Activated T-helper 17 cell treated with anti-CD3 and anti-CD28 coated beads, Interleukin-2, amount 50 U/mL, for 72 hours (primary cell): ENCODE results near the gene IGHMBP2. TPM values are rescaled to one million over a fixed set of nuclear protein-coding genes. Genes with fewer than 3 reads are reported as not detected.

Source experiments
- ATAC-seq: fragments of 150-1000 bp; cut with Tn5 transposase; replicated peaks from 2 replicates; pipeline ENCODE4 v1.10.0; 2021; ENCODE audit warnings: mild to moderate bottlenecking, moderate library complexity
- H3K27ac Mint-ChIP-seq: one replicate; pipeline ENCODE4 v1.8.0; 2022; ENCODE audit warnings: mixed read lengths
- H3K27me3 Mint-ChIP-seq: one replicate; pipeline ENCODE4 v1.8.0; 2022; ENCODE audit warnings: mixed read lengths
- H3K36me3 Mint-ChIP-seq: one replicate; pipeline ENCODE4 v1.8.0; 2022; ENCODE audit warnings: low read depth, mild to moderate bottlenecking, mixed read lengths
- H3K4me1 Mint-ChIP-seq: one replicate; pipeline ENCODE4 v1.8.0; 2022; ENCODE audit warnings: mixed read lengths
- H3K4me3 Mint-ChIP-seq: one replicate; pipeline ENCODE4 v1.8.0; 2022; ENCODE audit warnings: mild to moderate bottlenecking, mixed read lengths
- H3K9me3 Mint-ChIP-seq: one replicate; pipeline ENCODE4 v1.8.0; 2022; ENCODE audit warnings: mixed read lengths
- total RNA-seq, 2 donors: library from RNA; stranded (reverse); gene quantifications; one replicate each; pipeline ENCODE4 v1.2.3, GENCODE V29; 2022

IGHMBP2 gene
- total RNA-seq, 2 donors from 2014 or later: 27.2 to 38.3 TPM

DNA sequence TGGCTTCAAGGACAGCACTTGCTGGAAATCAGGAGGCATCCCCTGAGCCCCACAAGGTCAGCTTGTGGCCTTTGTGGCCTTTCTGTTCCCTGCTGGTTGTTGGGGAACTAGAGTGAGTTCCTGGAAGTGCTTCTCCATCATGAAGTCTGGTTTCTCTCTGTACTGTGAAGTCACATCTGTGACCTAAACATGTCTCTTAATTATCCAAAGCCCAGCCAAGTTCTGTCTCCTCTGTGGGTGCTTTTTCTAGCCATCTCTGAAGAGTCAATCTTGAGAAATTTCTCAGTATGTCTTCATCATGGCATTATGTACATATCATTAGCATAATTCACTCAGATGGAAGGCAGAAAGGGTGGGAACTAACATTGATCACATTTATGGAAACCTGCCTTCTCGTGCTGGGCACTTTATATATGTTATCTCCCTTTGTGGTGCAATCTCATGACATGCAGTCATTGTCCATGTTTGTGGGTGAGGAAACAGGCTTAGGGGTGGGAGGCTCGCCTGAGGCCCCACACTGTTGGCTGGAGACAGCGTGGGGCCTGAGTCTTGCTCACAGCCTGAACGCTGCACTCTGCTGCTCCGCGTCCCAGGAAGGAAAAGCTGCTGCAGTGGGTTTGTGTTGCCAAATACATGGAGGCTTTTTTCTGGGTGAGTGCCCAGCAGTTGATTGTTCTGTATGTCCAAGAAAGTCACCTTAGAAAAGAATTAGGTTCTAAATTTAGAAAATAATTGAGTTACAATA is 24.6 kb downstream of the IGHMBP2 start:
- no peak for ATAC-seq
- Mint-ChIP-seq H3K27ac (no peak overlapping the region), H3K4me1 (peaks cover 6% of the 10 kb centered on the region), H3K36me3 (peaks cover 75% of the 10 kb centered on the region), H3K9me3 (peaks cover 9% of the 10 kb centered on the region), H3K4me3 (no peak overlapping the region), H3K27me3 (no peaks in the 10 kb centered on the region)

DNA sequence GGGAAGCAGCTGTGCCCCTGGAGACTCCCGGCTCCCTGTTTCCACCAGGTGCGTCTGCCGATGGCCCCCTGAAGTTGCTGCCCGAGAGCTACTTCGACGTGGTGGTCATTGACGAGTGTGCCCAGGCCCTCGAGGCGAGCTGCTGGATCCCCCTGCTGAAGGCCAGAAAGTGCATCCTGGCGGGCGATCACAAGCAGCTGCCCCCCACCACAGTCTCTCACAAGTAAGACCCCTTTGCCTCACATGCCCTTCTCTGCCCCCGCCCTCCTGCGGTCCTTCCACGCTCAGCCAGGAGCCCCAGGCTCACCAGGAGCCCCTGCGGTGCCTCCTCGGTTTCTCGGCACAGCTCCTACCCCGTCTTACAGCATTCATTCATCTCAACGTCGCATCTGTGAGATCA is 25.4 kb downstream of the IGHMBP2 start:
- no peak overlapping the region for H3K4me3 Mint-ChIP-seq
- H3K27me3 Mint-ChIP-seq: no peaks in the 10 kb centered on the region
- H3K36me3 Mint-ChIP-seq: peaks cover 67% of the 10 kb centered on the region
- peaks cover 9% of the 10 kb centered on the region for H3K9me3 Mint-ChIP-seq
- H3K4me1 Mint-ChIP-seq: peaks cover 6% of the 10 kb centered on the region
- no peak for ATAC-seq
- H3K27ac Mint-ChIP-seq: no peak overlapping the region

DNA sequence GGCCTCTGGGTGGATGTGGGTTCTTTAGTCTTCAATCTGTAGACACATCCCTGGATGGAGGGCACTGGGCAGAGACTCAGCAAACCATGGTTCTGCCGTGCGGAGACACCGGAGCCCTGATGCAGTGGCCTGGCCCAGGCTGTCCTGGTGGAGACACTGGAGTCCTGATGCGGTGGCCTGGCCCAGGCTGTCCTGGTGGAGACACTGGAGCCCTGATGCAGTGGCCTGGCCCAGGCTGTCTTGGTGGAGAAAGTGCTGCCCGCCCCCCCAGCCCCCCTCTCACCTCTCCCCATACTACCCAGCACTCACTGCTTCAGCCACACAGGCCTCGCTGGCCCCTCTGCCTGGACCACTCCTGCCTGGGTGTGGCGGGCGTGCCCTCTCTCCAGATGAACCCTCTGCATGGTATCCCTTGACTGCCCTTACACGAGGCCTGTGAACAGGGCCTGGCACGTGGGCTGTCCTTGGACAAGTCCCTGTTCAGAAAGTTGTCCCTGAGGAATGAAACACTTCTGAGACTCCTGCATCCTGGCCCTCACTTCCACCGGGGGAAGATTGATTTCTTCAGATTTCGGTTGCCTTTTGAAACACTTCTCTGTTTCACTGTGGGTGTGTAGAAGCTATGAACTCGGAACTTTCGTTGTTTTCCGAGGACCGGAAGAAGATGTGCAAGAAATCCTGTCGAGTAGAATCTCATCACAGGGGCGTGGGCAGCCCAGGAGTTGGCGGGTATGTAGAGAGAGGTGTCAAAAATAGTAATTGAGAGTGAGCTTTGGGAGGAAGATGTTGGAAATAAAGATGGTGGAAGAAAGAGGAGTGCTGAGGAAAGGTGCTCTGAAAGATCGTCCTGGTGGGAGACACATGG is 26.2 kb downstream of the IGHMBP2 start:
- ATAC-seq: no peak
- no peaks in the 10 kb centered on the region for H3K27me3 Mint-ChIP-seq
- H3K4me3 Mint-ChIP-seq: no peak overlapping the region
- peaks cover 6% of the 10 kb centered on the region for H3K4me1 Mint-ChIP-seq
- peaks cover 9% of the 10 kb centered on the region for H3K9me3 Mint-ChIP-seq
- peaks cover 60% of the 10 kb centered on the region for H3K36me3 Mint-ChIP-seq
- no peak overlapping the region for H3K27ac Mint-ChIP-seq

DNA sequence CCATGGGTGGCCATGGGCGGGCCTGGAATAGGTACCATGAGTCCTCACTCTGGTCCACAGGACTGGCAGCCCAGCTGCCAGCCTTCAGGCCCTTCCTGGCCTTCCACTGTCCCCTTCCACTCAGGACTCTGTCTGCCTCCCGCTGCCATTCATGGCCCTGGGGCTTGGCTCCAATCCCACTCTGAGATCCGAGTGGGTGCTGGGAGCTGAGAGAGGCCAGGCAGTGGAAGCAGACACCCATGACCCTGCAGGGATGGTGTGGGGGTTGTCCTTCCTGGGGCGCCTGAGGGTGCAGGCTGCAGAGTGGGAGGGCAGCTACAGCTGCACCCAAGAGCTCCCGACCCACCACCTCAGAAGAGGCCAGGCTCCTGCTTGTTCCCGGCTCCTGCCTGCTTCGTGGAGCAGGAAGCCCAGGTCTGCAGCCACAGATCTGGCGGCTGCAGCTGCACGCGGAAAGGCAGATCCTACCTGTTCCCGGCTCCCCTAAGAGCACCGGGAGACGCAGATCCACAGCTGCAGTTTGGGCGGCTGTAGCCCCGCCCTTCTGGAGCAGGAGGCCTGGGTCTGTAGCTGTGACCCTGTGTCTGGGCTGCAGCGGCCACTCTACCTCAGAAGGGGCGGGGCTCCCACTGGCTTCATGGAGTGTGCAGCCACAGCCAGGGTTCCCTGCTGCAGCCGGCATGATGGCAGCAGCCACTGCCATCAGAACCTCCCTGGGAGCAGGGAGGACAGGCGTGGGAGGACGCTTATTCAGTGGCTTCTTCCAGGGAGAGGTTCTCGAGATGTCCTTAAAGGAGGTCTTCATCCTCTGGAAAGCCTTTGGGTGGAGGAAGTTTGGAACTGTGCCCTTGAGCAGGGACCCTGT is 27.5 kb downstream of the IGHMBP2 start:
- Mint-ChIP-seq H3K27me3 (no peaks in the 10 kb centered on the region), H3K4me3 (no peak overlapping the region), H3K9me3 (no peaks in the 10 kb centered on the region), H3K4me1 (peaks cover 6% of the 10 kb centered on the region), H3K27ac (no peak overlapping the region), H3K36me3 (peaks cover 52% of the 10 kb centered on the region)
- ATAC-seq: no peak

DNA sequence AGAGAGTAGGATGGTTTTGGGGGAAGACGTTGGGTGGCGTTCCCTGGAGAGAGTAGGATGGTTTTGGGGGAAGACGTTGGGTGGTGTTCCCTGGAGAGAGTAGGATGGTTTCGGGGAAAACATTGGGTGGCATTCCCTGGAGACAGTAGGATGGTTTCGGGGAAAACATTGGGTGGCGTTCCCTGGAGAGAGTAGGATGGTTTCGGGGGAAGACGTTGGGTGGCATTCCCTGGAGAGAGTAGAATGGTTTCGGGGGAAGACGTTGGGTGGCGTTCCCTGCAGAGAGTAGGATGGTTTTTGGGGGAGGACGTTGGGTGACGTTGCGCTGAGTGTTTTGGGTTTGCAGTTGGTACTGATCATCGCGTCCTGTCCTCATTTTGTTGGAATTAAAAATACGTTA is 28.2 kb downstream of the IGHMBP2 start:
- H3K27me3 Mint-ChIP-seq: no peaks in the 10 kb centered on the region
- H3K27ac Mint-ChIP-seq: no peak overlapping the region
- ATAC-seq: no peak
- peaks cover 6% of the 10 kb centered on the region for H3K4me1 Mint-ChIP-seq
- H3K36me3 Mint-ChIP-seq: peaks cover 49% of the 10 kb centered on the region
- H3K4me3 Mint-ChIP-seq: no peak overlapping the region
- no peaks in the 10 kb centered on the region for H3K9me3 Mint-ChIP-seq

DNA sequence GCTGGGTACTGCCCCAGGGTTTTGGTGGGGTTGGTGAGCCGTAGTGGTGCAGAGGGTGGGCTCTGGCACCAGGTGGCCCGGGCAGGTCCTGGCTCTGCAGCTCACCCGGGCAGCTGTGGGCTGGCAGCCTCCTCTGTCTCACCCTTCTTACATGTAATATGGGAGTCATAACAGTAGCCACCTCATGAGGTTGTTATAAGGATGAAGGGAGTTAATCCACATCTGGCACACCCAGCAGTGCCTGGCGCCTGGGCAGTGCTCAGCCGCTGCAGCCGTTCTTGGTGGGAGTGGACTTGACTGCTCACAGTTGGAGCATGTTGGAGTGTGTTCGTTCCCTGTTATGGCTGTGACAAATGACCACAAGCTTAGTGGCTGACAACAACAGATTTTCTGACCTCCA is 28.7 kb downstream of the IGHMBP2 start:
- H3K27ac Mint-ChIP-seq: no peak overlapping the region
- peaks cover 49% of the 10 kb centered on the region for H3K36me3 Mint-ChIP-seq
- no peak for ATAC-seq
- no peaks in the 10 kb centered on the region for H3K9me3 Mint-ChIP-seq
- H3K27me3 Mint-ChIP-seq: no peaks in the 10 kb centered on the region
- no peak overlapping the region for H3K4me3 Mint-ChIP-seq
- H3K4me1 Mint-ChIP-seq: peaks cover 6% of the 10 kb centered on the region

DNA sequence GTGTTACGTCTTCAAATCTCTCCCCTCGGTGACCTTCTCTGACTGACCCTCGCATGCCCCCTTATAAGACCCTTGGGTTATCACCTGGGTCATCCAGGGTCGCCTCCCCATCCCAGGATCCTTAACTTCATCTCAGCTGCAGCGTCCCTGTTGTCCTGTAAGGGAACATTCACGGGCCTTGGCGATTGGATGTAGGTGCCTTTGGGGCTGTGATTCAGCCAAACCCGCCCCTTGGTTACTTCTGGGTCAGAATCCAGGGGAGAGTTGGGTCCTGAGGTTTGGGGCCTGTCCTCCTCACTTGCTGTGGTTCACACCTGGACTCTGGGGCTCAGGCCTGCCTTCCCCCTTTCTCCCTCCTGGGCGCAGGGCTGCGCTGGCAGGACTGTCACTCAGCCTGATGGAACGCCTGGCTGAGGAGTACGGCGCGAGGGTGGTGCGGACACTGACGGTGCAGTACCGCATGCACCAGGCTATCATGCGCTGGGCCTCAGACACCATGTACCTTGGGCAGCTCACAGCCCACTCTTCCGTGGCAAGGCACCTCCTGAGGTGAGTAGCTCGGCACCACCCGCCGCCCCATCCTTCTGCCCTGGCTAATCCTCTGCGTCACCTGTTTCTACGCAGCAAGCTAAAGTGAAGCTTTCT is 29.4 kb downstream of the IGHMBP2 start:
- peaks cover 48% of the 10 kb centered on the region for H3K36me3 Mint-ChIP-seq
- no peak overlapping the region for H3K4me3 Mint-ChIP-seq
- peaks cover 6% of the 10 kb centered on the region for H3K4me1 Mint-ChIP-seq
- no peak overlapping the region for H3K27ac Mint-ChIP-seq
- ATAC-seq: no peak
- no peaks in the 10 kb centered on the region for H3K9me3 Mint-ChIP-seq
- no peaks in the 10 kb centered on the region for H3K27me3 Mint-ChIP-seq

DNA sequence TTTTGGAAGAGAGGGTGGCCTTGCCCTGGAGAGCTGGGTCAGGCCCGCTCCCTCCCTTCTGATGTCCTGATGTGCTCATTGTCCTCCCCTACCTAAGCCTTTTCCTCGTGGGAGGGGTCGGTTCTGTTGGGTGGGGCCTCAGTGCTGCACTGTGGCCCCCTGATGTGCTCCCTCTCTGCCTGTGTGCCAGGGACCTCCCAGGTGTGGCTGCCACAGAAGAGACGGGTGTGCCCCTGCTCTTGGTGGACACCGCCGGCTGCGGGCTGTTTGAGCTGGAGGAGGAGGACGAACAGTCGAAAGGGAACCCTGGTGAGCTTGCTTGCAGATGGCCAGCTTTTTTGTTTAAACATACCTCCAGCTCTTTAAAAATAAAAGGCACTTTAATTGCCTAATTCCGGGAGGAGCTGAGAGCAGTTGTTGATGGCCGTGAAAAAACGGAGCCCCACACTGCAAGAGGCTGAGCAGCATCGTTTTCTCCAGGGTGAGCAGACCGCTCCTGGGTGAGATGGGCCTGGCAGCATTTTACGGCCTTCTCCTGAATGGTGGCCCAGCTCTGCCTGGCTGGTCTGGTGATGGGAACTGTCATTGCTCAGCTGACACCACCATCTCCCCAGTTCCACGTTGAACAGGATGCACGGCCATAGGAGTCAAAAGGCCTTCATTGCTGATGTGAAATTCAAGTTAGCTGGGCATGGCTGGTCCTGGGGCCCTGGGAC is 30.1 kb downstream of the IGHMBP2 start:
- no peak for ATAC-seq
- Mint-ChIP-seq H3K27ac (no peak overlapping the region), H3K36me3 (peaks cover 48% of the 10 kb centered on the region), H3K9me3 (no peaks in the 10 kb centered on the region), H3K4me1 (peaks cover 6% of the 10 kb centered on the region), H3K27me3 (no peaks in the 10 kb centered on the region), H3K4me3 (no peak overlapping the region)

DNA sequence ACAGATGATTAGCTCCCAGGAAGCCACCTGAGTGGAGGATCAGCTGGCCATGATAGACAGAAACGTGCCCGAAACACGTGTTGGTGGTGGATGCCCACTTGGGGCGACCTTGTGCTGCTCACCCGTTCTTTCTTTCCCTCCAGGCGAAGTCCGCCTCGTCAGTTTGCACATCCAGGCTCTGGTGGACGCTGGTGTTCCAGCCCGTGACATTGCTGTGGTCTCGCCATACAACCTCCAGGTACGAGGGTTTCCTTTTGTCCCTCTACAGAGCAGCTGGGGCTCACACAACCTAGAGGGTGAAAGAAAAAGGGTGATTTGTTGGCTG is 30.6 kb downstream of the IGHMBP2 start:
- ATAC-seq: no peak
- Mint-ChIP-seq H3K27ac (no peak overlapping the region), H3K4me1 (peaks cover 6% of the 10 kb centered on the region), H3K27me3 (no peaks in the 10 kb centered on the region), H3K4me3 (no peak overlapping the region), H3K9me3 (no peaks in the 10 kb centered on the region), H3K36me3 (peaks cover 47% of the 10 kb centered on the region)

DNA sequence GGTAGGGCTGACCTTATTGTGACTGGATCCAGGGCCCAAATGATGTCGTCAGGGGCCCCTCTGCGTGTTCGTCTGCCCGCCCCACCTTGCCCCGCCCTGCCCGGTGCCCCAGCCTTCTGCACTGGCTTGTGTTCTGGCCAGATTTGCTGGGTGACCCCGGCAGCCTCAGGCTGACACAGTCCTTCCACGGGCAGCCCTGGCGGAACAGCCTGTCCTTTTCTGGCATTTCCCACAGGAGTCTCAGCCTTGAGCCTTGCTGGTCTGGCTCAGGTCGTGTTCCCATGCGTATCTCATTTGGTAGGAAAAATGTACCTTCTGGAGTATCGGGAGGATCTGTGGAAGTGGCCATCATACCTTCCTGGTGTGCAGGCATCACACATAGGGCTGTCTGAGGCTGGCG is 31.0 kb downstream of the IGHMBP2 start:
- no peak for ATAC-seq
- Mint-ChIP-seq H3K4me1 (peaks cover 6% of the 10 kb centered on the region), H3K9me3 (no peaks in the 10 kb centered on the region), H3K27me3 (no peaks in the 10 kb centered on the region), H3K36me3 (peaks cover 43% of the 10 kb centered on the region), H3K4me3 (no peak overlapping the region), H3K27ac (no peak overlapping the region)

DNA sequence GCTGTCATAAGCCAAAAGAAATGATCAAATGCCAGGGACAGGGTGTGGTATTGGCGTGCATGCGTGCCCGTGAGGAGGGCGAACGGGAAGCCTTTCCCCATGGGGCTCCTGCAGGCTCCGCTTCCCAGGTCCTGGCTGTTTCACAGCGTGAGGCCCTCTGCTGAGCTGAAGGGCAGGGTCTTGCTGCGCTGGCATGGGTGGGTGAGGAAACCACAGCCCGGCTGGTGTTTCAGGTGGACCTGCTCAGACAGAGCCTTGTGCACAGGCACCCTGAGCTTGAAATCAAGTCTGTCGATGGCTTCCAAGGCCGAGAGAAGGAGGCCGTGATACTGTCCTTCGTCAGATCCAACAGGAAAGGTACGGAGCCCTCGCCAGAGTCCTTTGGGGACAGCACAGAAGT is 31.4 kb downstream of the IGHMBP2 start:
- H3K27ac Mint-ChIP-seq: no peak overlapping the region
- no peaks in the 10 kb centered on the region for H3K27me3 Mint-ChIP-seq
- no peak for ATAC-seq

DNA sequence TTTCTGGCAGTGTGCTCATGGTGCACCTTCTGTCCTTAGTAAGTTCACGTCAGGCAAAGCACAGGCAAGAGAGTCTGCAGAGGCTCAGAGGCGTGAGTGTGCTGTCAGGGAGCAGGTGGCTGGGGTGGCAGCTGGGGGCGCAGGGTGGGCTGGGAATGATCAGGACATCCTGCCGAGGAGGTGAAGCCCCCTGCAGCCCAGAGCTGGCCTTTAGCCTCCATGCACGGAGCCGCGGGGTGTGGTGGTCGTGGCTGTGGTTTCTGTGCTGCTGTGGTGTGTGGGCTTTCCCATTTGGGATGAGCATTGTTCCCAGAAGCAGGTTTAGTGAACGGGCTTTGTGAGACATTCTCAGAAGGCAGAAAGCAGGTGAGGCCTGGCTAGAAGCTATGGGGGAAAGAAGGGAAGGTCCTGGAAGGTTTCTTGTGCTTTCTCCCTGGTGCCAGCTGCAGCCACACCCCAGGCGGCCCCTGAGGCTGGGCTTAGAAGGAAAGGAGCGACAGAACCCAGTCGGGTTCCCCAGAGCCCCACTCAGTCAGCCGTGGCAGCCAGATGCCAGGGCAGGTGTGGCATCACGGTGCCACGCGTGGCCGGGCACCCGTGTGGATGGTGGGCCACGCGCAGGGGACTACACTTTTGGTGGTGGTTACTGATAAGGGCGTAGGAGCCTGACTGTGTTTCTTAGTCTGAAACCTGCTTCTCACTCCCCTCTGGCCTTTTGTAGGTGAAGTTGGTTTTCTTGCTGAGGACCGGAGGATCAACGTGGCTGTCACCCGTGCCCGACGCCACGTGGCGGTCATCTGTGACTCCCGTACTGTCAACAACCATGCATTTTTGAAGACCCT is 32.0 kb downstream of the IGHMBP2 start:
- no peak overlapping the region for H3K4me3 Mint-ChIP-seq
- ATAC-seq: no peak

More for the DNA sequence above, 31.4 kb downstream of the IGHMBP2 start:
- Mint-ChIP-seq H3K4me1 (peaks cover 5% of the 10 kb centered on the region), H3K4me3 (no peak overlapping the region), H3K9me3 (no peaks in the 10 kb centered on the region), H3K36me3 (peaks cover 39% of the 10 kb centered on the region)

DNA sequence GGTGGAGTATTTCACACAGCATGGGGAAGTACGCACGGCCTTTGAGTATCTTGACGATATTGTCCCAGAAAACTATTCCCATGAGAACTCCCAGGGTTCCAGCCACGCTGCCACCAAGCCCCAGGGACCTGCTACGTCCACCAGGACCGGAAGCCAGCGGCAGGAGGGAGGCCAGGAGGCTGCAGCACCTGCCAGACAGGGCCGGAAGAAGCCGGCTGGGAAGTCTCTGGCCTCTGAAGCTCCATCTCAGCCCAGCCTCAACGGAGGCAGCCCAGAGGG is 32.6 kb downstream of the IGHMBP2 start:
- no peak overlapping the region for H3K27ac Mint-ChIP-seq
- H3K36me3 Mint-ChIP-seq: peaks cover 38% of the 10 kb centered on the region
- no peak for ATAC-seq
- no peak overlapping the region for H3K4me3 Mint-ChIP-seq
- H3K27me3 Mint-ChIP-seq: no peaks in the 10 kb centered on the region
- H3K4me1 Mint-ChIP-seq: no peaks in the 10 kb centered on the region
- H3K9me3 Mint-ChIP-seq: no peaks in the 10 kb centered on the region

More for the DNA sequence above, 32.0 kb downstream of the IGHMBP2 start:
- H3K4me1 Mint-ChIP-seq: no peaks in the 10 kb centered on the region
- no peaks in the 10 kb centered on the region for H3K9me3 Mint-ChIP-seq
- H3K27me3 Mint-ChIP-seq: no peaks in the 10 kb centered on the region
- H3K27ac Mint-ChIP-seq: no peak overlapping the region
- peaks cover 35% of the 10 kb centered on the region for H3K36me3 Mint-ChIP-seq
